Measurements from ENCODE around the gene ETV5.
A peak's percentile ranks its signal among the peaks of the same experiment; 100 is the strongest.

Gene ETV5

GRCh38 chr3:186125118-186125517 lies 16.2 kb upstream of the ETV5 start:
- H3K27ac ChIP-seq: no peak overlapping the region
- DNase-seq (ENCODE audit: low read depth, low spot score): no peak

- no peak for DNase-seq (ENCODE audit: low read depth, low spot score)
- H3K27ac ChIP-seq: no peak overlapping the region
Measured at GRCh38 chr3:186124592-186124991, 15.7 kb upstream of the ETV5 start.

- DNase-seq (ENCODE audit: low read depth, low spot score): no peak
- H3K27ac ChIP-seq: no peak overlapping the region
Measured at GRCh38 chr3:186123012-186123411, 14.1 kb upstream of the ETV5 start.

- DNase-seq (ENCODE audit: low read depth, low spot score): no peak
Measured at GRCh38 chr3:186121968-186122367, 13.1 kb upstream of the ETV5 start.

GRCh38 chr3:186121278-186121677 lies 12.4 kb upstream of the ETV5 start:
- no peak overlapping the region for H3K27ac ChIP-seq
- DNase-seq (ENCODE audit: low read depth, low spot score): no peak

More at GRCh38 chr3:186121968-186122367, 13.1 kb upstream of the ETV5 start:
- H3K27ac ChIP-seq: peak overlapping the region; percentile 29

GRCh38 chr3:186119499-186119898 lies 10.6 kb upstream of the ETV5 start:
- no peak overlapping the region for H3K27ac ChIP-seq
- DNase-seq (ENCODE audit: low read depth, low spot score): no peak

- DNase-seq (ENCODE audit: low read depth, low spot score): no peak
- no peak overlapping the region for H3K27ac ChIP-seq
Measured at GRCh38 chr3:186118692-186119091, 9.8 kb upstream of the ETV5 start.

- DNase-seq (ENCODE audit: low read depth, low spot score): no peak
- H3K27ac ChIP-seq: no peak overlapping the region
Measured at GRCh38 chr3:186117521-186118134, 8.7 kb upstream of the ETV5 start.

GRCh38 chr3:186115239-186115996 lies 6.5 kb upstream of the ETV5 start:
- H3K27ac ChIP-seq: no peak overlapping the region
- no peak for DNase-seq (ENCODE audit: low read depth, low spot score)

- no peak for DNase-seq (ENCODE audit: low read depth, low spot score)
- H3K27ac ChIP-seq: no peak overlapping the region
Measured at GRCh38 chr3:186110975-186111974, 2.4 kb upstream of the ETV5 start.

GRCh38 chr3:186109897-186110803 lies 1.3 kb upstream of the ETV5 start:
- peak overlapping the region; percentile 98 for H3K27ac ChIP-seq
- DNase-seq (ENCODE audit: low read depth, low spot score): no peak

- DNase-seq (ENCODE audit: low read depth, low spot score): no peak
- peak overlapping the region; percentile 98 for H3K27ac ChIP-seq
Measured at GRCh38 chr3:186108106-186108940, 566 bp downstream of the ETV5 start.

- H3K27ac ChIP-seq: peak overlapping the region; percentile 98
- no peak for DNase-seq (ENCODE audit: low read depth, low spot score)
Measured at GRCh38 chr3:186107215-186108105, 1.4 kb downstream of the ETV5 start.

GRCh38 chr3:186105543-186105942 lies 3.3 kb downstream of the ETV5 start:
- DNase-seq (ENCODE audit: low read depth, low spot score): no peak
- H3K27ac ChIP-seq: peak overlapping the region; percentile 98

GRCh38 chr3:186102687-186103086 lies 6.2 kb downstream of the ETV5 start:
- no peak for DNase-seq (ENCODE audit: low read depth, low spot score)
- peak overlapping the region; percentile 98 for H3K27ac ChIP-seq

GRCh38 chr3:186100398-186100797 lies 8.5 kb downstream of the ETV5 start:
- DNase-seq (ENCODE audit: low read depth, low spot score): no peak
- no peak overlapping the region for H3K27ac ChIP-seq

- H3K27ac ChIP-seq: peak overlapping the region; percentile 55
- no peak for DNase-seq (ENCODE audit: low read depth, low spot score)
Measured at GRCh38 chr3:186099178-186099577, 9.7 kb downstream of the ETV5 start.

- no peak for DNase-seq (ENCODE audit: low read depth, low spot score)
- peak overlapping the region; percentile 55 for H3K27ac ChIP-seq
Measured at GRCh38 chr3:186098740-186099139, 10.1 kb downstream of the ETV5 start.
